SIG-M5 treated with dmso at 0.1 percent for 504 hours (cell line): ENCODE results near the gene DDC.
"Not testable (repeated sequence)": the region's sequence is repeated elsewhere in the genome, so short reads cannot be mapped to it uniquely, and the experiment has no call there.

Source experiments
- DNase-seq: peaks from one replicate; lab custom pipeline; 2025; ENCODE audit not compliant: unreplicated experiment; lab: John Stamatoyannopoulos, UW

The DDC gene

GRCh38 chr7:50555594-50556140 is 9.5 kb downstream of the DDC start:
- DNase-seq, result peak; percentile 5

- DNase-seq, result no peak
Measured at GRCh38 chr7:50554431-50555322, 10.5 kb downstream of the DDC start.

GRCh38 chr7:50553973-50554372 is 11.2 kb downstream of the DDC start:
- DNase-seq, result no peak

- DNase-seq, result peak; percentile 3
Measured at GRCh38 chr7:50552921-50553320, 12.3 kb downstream of the DDC start.

- no peak for DNase-seq
Measured at GRCh38 chr7:50552139-50552538, 13.1 kb downstream of the DDC start.

- not testable (repeated sequence) for DNase-seq
Measured at GRCh38 chr7:50545613-50546012, 19.6 kb downstream of the DDC start.

GRCh38 chr7:50544992-50545391 is 20.2 kb downstream of the DDC start:
- DNase-seq, result no peak

- DNase-seq, result no peak
Measured at GRCh38 chr7:50543776-50544442, 21.3 kb downstream of the DDC start.

GRCh38 chr7:50542132-50542531 is 23.1 kb downstream of the DDC start:
- DNase-seq, result no peak

GRCh38 chr7:50540785-50541579 is 24.2 kb downstream of the DDC start:
- no peak for DNase-seq

- DNase-seq, result no peak
Measured at GRCh38 chr7:50539725-50540124, 25.5 kb downstream of the DDC start.

GRCh38 chr7:50538478-50538877 is 26.7 kb downstream of the DDC start:
- no peak for DNase-seq

GRCh38 chr7:50537417-50537816 is 27.8 kb downstream of the DDC start:
- no peak for DNase-seq

- not testable (repeated sequence) for DNase-seq
Measured at GRCh38 chr7:50535291-50535711, 29.9 kb downstream of the DDC start.

GRCh38 chr7:50534690-50535290 is 30.4 kb downstream of the DDC start:
- DNase-seq, result peak; percentile 47

- DNase-seq, result no peak
Measured at GRCh38 chr7:50533866-50534265, 31.3 kb downstream of the DDC start.

GRCh38 chr7:50531928-50532327 is 33.3 kb downstream of the DDC start:
- DNase-seq, result no peak

GRCh38 chr7:50531401-50531911 is 33.7 kb downstream of the DDC start:
- DNase-seq, result peak; percentile 44

GRCh38 chr7:50530766-50531165 is 34.4 kb downstream of the DDC start:
- no peak for DNase-seq

- DNase-seq, result no peak
Measured at GRCh38 chr7:50529093-50529862, 35.9 kb downstream of the DDC start.
